ENCODE data around the gene MYL2.

MYL2 gene

GRCh38 chr12:110929818-110930217, 9.4 kb upstream of the MYL2 start:
- DNase-seq = no peak

- DNase-seq = no peak
These were observed 8.3 kb upstream of the MYL2 start for GRCh38 chr12:110928700-110929099.

- DNase-seq = no peak
These were observed 7.2 kb upstream of the MYL2 start for GRCh38 chr12:110927546-110927945.

GRCh38 chr12:110923692-110924334, 3.4 kb upstream of the MYL2 start:
- DNase-seq = no peak

GRCh38 chr12:110923192-110923591, 2.8 kb upstream of the MYL2 start:
- DNase-seq = no peak

- DNase-seq = peak; percentile 2
These were observed 2.3 kb upstream of the MYL2 start for GRCh38 chr12:110922652-110923051.

GRCh38 chr12:110921262-110921661, 883 bp upstream of the MYL2 start:
- DNase-seq = no peak

- no peak for DNase-seq
These were observed 659 bp downstream of the MYL2 start for GRCh38 chr12:110919720-110920119.

GRCh38 chr12:110917961-110918360, 2.4 kb downstream of the MYL2 start:
- no peak for DNase-seq

GRCh38 chr12:110917467-110917866, 2.9 kb downstream of the MYL2 start:
- no peak for DNase-seq

GRCh38 chr12:110916295-110916875, 4.0 kb downstream of the MYL2 start:
- DNase-seq = no peak

- no peak for DNase-seq
These were observed 7.0 kb downstream of the MYL2 start for GRCh38 chr12:110913119-110914056.

GRCh38 chr12:110912263-110912662, 8.1 kb downstream of the MYL2 start:
- no peak for DNase-seq

GRCh38 chr12:110908377-110909152, 11.8 kb downstream of the MYL2 start:
- DNase-seq = no peak

GRCh38 chr12:110907583-110907982, 12.8 kb downstream of the MYL2 start:
- no peak for DNase-seq

- no peak for DNase-seq
These were observed 13.4 kb downstream of the MYL2 start for GRCh38 chr12:110906985-110907384.

GRCh38 chr12:110906516-110906915, 13.9 kb downstream of the MYL2 start:
- no peak for DNase-seq

- no peak for DNase-seq
These were observed 14.3 kb downstream of the MYL2 start for GRCh38 chr12:110906083-110906482.

- DNase-seq = no peak
These were observed 16.9 kb downstream of the MYL2 start for GRCh38 chr12:110903511-110903910.

- DNase-seq = no peak
These were observed 19.0 kb downstream of the MYL2 start for GRCh38 chr12:110901401-110901800.

GRCh38 chr12:110896559-110896958, 23.8 kb downstream of the MYL2 start:
- DNase-seq = no peak

- no peak for DNase-seq
These were observed 26.4 kb downstream of the MYL2 start for GRCh38 chr12:110893956-110894355.

GRCh38 chr12:110889361-110889760, 31.0 kb downstream of the MYL2 start:
- no peak for DNase-seq

Measured in activated effector memory CD4-positive, alpha-beta T cell treated with anti-CD3 and anti-CD28 coated beads, Interleukin-2, amount 50 U/mL, for 16 hours (primary cell).